LNCaP clone FGC (cell line): ENCODE results near the gene ATP8A2.
A peak's percentile ranks its signal among the peaks of the same experiment; 100 is the strongest.

ENCODE experiments used
- DNase-seq: peaks from one replicate; pipeline ENCODE4 v3.0.0-alpha.2; 2011; ENCODE audit warnings: low read depth
- H3K4me3 ChIP-seq: 2 replicates; pipeline ENCODE4 v1.5.1; 2011; ENCODE audit warnings: mild to moderate bottlenecking, low read depth, low read length, control low read depth
- TF ChIP-seq, protein P1 (sequence below): IDR thresholded peaks from 2 replicates; pipeline ENCODE4 v1.5.1; 2012; ENCODE audit warnings: mild to moderate bottlenecking; ENCODE audit not compliant: control insufficient read depth, insufficient read depth; ENCODE audit errors: extremely low read depth

ATP8A2 gene

DNA sequence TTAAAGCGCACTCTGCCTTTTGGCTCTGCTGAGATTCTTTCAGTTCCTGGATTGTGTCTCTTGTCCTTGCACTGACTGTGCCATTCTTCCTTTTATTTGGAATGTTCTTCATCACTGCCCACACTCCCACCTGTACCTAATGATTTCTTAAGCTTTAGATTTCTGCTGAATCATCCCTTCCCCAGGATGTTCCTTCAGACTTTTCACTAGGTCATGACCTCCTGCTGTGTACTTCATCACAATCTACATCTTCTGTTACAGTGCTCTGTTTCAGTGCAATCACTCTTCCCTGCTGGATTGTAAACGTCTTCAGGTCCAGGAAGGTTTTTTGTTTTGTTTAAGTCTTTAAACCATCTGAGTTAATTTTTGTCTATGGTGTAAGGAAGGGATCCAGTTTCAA is 281.0 kb downstream of the ATP8A2 start:
- H3K4me3 ChIP-seq: no peak overlapping the region
- DNase-seq: no peak
- TF ChIP-seq, protein P1, sequence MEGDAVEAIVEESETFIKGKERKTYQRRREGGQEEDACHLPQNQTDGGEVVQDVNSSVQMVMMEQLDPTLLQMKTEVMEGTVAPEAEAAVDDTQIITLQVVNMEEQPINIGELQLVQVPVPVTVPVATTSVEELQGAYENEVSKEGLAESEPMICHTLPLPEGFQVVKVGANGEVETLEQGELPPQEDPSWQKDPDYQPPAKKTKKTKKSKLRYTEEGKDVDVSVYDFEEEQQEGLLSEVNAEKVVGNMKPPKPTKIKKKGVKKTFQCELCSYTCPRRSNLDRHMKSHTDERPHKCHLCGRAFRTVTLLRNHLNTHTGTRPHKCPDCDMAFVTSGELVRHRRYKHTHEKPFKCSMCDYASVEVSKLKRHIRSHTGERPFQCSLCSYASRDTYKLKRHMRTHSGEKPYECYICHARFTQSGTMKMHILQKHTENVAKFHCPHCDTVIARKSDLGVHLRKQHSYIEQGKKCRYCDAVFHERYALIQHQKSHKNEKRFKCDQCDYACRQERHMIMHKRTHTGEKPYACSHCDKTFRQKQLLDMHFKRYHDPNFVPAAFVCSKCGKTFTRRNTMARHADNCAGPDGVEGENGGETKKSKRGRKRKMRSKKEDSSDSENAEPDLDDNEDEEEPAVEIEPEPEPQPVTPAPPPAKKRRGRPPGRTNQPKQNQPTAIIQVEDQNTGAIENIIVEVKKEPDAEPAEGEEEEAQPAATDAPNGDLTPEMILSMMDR: no peak

DNA sequence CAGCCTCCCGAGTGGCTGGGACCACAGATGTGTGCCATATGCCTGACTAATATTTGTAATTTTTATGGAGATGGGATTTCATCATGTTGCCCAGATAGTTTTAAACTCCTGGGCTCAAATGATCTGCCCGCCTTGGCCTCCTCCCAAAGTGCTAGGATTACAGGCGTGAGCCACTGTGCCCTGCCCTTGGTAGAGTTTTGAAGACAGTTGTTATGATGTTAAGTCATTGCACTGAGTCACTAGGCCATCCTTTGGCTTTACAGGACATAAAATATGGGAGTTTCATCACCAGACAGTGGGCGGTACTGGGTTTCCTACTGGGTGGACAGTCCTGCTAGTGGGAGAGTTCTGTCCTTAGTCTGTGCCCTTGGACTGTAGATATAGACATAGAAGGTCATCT is 282.5 kb downstream of the ATP8A2 start:
- TF ChIP-seq, protein P1: no peak
- DNase-seq: no peak
- H3K4me3 ChIP-seq: no peak overlapping the region

DNA sequence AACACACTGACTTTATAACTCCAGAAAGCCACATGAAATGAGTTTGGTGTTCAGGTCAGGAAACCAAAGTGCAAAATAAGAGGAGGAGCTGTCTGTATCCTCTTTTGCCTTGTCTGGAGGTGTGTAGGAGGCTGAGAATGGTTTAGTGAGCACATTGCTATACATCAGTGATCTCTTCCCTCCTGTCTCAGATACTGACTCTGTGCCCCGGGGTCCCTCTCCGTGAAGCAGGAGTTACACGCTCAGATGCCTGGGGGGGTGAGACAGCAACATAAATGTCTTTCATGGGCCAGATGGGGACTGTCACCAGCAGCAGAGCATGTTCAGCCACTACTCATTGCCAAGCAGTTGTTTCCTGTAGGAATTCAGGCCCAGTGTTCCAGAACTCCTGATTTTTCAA is 285.4 kb downstream of the ATP8A2 start:
- H3K4me3 ChIP-seq: no peak overlapping the region
- DNase-seq: no peak
- TF ChIP-seq, protein P1: no peak

DNA sequence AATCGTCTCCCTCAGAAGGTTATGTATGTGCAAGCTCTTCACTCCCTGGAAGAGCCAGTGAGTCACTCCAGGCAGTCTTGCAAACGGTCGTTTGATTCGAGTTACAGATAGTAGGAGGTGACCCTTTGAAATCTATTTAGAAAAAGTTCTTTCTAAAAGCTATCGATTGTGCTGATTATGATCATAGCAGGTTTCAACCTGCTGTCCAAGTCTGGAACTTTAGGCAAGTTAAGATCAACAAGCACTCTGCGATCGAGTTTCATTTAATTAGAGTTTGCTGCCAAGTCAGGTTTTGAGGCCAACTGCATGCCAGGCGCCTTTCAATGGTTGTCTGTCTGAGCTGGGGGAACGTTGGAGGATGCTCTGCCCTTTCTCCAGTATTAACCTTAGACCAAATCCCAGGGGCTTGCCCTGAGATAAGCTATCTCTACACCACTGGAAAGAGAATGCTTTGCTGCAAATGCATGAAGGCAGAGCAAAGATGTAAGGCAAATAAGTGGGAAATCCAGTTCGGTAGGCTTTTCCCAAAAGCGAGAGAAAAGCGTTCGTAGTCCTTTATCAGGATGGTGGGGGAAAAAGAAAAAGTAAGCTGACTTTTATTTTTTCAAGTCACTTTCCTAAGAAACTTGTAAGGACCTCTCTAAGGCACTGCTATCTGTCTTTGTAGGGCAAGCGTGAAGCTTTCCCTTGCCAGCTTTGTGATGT is 287.5 kb downstream of the ATP8A2 start:
- DNase-seq: peak; percentile 37
- TF ChIP-seq, protein P1: no peak
- H3K4me3 ChIP-seq: 0 out of 2 replicates have a peak overlapping the region, but pooled peaks have one; percentile 11

DNA sequence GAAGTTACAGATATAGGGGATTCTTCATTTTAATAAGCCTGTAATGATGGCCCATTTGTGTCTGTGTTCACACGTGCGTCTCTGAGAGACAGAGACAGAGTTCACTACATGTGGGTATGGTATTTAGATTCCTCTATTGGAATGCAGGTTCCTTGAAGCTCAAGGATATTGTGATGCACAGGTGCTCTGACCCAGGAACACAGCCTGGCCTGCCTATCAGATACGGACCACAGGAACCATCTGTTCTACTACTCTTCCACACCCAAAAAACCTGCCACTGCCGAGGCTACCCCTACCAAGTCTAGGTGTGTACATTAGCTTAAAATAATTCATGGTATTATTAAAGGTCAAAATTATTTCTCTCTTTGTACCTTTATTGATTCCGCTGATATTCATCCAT is 289.2 kb downstream of the ATP8A2 start:
- TF ChIP-seq, protein P1: no peak
- no peak overlapping the region for H3K4me3 ChIP-seq
- DNase-seq: no peak

DNA sequence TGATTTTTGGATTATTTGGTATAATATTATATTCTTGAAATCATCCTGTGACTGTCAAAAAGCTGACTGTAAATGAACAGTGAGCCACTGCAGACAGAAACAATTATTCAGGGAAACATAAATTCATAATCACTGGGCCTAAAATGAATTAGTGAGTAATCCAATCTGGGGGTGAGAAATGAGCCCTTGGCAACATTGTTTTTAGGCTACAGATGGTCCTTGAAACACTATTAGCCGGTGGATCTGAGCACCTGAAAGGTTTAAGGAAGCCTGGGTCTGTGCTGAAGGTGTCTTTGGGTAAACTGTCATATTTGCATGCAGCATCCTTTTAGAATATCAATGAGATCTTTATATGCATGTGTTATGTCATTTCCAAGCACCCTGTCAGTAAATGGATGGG is 290.7 kb downstream of the ATP8A2 start:
- DNase-seq: no peak
- H3K4me3 ChIP-seq: no peak overlapping the region
- TF ChIP-seq, protein P1: no peak

DNA sequence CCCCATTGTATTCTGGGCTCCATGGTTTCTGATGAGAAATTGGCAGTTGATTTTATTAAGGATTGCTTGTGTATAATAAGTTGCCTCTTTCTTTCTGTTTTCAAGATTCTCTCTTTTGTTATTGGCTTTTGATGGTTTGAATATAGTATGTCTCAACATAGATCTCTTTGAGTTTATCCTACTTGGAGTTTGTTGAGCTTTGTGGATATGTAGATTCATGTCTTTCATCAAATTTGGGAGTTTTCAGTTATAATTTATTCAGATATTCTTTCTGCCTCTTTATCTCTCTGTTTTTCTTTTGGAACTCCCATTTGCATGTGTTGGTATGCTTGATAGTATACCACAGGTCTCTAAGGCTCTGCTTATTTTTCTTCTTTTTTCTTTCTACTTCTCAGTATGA is 296.6 kb downstream of the ATP8A2 start:
- H3K4me3 ChIP-seq: no peak overlapping the region
- DNase-seq: no peak
- TF ChIP-seq, protein P1: no peak
